ENCODE data around the gene LANCL2.
"Not testable (repeated sequence)": the region's sequence is repeated elsewhere in the genome, so short reads cannot be mapped to it uniquely, and the experiment has no call there.

The LANCL2 gene

DNA sequence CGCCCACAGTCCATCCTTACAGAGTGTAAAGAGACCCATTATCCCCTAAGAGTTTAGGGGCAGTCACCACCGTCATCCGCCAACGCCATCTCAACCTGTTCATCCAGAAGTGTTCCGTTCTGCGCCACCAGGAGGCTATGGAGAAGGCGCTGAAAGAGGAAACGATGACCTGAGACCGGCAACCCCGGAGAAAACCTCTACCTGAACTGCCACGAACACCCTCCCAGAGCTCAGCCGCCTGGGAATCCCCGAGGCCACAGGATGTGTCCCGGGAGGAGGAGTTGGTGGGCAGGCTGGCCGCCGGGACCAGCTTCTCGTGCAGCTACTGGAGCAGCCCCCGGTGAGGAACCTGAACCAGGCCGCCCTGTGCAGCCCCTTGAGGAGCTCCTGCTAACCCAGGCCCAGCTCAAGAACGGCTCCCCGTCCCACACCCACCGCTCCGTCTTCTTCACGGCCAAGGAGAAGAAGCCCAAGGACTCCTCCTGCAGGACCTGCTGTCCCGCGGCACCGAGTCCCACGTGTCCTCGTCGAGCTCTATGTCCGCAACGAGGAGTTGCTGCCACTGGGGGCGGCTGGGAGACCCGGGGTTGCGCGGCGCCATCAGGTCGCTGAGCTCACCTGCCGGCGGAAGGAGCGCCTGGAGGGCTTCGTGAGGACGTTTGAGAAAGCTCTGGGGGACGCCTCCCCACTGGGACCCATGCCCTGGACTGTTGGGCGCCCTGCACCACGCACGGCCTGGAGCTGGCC, 21.1 kb upstream of the LANCL2 start:
- no peak overlapping the region for H3K4me3 ChIP-seq (ENCODE audit: low read depth, low read length)
- no peak overlapping the region for H3K9ac ChIP-seq (ENCODE audit: low read depth, low read length)
- no peaks in the 10 kb centered on the region for H3K9me3 ChIP-seq (ENCODE audit: control insufficient read depth, insufficient read depth, low read length)
- no peaks in the 10 kb centered on the region for H3K27me3 ChIP-seq (ENCODE audit: control insufficient read depth, insufficient read depth, low read length)
- no peaks in the 10 kb centered on the region for H3K36me3 ChIP-seq (ENCODE audit: control insufficient read depth, insufficient read depth, low read length)
- no peaks in the 10 kb centered on the region for H3K4me1 ChIP-seq (ENCODE audit: control insufficient read depth, insufficient read depth, low read length)

DNA sequence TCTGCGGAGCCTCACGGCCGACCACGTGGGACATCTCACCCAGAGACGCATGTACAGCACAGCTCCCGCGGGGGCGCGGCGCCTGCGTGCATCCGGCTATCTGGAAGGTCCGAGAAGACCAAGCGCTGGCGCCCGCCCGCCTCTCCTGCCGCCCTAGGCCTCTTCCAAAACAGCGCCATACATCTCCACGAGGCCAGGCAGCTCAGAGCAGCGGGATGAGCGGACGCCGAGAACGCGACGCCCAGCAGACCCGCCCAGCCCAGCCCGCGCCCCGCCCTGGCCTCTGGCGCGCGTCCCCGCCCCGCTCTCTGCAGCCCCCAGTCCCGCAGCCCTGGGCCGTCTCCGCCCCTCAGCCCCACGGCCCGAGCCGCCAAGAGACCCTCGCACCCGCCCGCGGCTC, 20.3 kb upstream of the LANCL2 start:
- no peaks in the 10 kb centered on the region for H3K27me3 ChIP-seq (ENCODE audit: control insufficient read depth, insufficient read depth, low read length)
- no peak overlapping the region for H3K4me3 ChIP-seq (ENCODE audit: low read depth, low read length)
- no peaks in the 10 kb centered on the region for H3K9me3 ChIP-seq (ENCODE audit: control insufficient read depth, insufficient read depth, low read length)
- no peaks in the 10 kb centered on the region for H3K4me1 ChIP-seq (ENCODE audit: control insufficient read depth, insufficient read depth, low read length)
- H3K9ac ChIP-seq (ENCODE audit: low read depth, low read length), result no peak overlapping the region
- H3K36me3 ChIP-seq (ENCODE audit: control insufficient read depth, insufficient read depth, low read length), result no peaks in the 10 kb centered on the region

DNA sequence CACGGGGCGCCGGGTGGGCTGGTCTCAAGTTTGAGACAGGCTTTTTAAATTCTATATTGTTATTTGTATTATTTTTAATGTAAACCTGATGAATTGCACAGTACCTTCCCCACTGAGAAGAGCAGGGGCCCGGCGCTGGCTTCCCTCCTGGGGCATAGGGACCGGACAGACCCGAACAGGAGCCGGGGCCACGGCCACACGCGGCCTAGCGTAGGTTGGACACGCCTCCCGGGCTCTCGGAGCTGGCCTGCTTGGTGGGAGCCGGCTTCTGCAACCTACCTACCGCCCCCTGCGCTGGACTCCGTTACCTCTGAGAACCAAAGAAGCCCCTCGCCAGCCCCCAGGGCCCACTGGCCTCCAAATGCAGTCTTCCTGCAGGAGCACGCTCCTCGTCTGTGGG, 19.8 kb upstream of the LANCL2 start:
- H3K36me3 ChIP-seq (ENCODE audit: control insufficient read depth, insufficient read depth, low read length), result no peaks in the 10 kb centered on the region
- no peak overlapping the region for H3K4me3 ChIP-seq (ENCODE audit: low read depth, low read length)
- H3K9ac ChIP-seq (ENCODE audit: low read depth, low read length), result no peak overlapping the region
- H3K27me3 ChIP-seq (ENCODE audit: control insufficient read depth, insufficient read depth, low read length), result no peaks in the 10 kb centered on the region
- H3K4me1 ChIP-seq (ENCODE audit: control insufficient read depth, insufficient read depth, low read length), result no peaks in the 10 kb centered on the region
- H3K9me3 ChIP-seq (ENCODE audit: control insufficient read depth, insufficient read depth, low read length), result no peaks in the 10 kb centered on the region

DNA sequence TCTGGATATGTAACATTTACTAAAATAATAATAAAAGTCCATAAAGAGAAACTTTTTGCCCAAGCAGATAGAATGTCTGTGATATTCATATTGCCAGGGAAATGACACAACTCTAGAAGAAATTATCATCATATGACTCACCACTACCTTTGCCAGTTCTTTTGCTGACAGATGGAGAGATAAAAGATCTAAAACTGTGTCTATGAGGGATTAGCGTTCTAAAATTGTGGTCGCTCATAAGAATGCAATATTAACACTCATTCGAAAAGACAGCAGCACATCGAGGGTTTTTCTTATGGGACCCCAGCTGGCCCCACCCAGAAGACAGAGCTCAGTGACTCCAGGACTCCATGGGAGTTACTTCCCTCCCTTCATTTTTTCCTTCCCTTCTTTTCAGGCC, 16.6 kb upstream of the LANCL2 start:
- H3K36me3 ChIP-seq (ENCODE audit: control insufficient read depth, insufficient read depth, low read length), result no peaks in the 10 kb centered on the region
- no peak overlapping the region for H3K9ac ChIP-seq (ENCODE audit: low read depth, low read length)
- H3K4me1 ChIP-seq (ENCODE audit: control insufficient read depth, insufficient read depth, low read length), result no peaks in the 10 kb centered on the region
- H3K9me3 ChIP-seq (ENCODE audit: control insufficient read depth, insufficient read depth, low read length), result no peaks in the 10 kb centered on the region
- no peak overlapping the region for H3K4me3 ChIP-seq (ENCODE audit: low read depth, low read length)
- H3K27me3 ChIP-seq (ENCODE audit: control insufficient read depth, insufficient read depth, low read length), result no peaks in the 10 kb centered on the region

DNA sequence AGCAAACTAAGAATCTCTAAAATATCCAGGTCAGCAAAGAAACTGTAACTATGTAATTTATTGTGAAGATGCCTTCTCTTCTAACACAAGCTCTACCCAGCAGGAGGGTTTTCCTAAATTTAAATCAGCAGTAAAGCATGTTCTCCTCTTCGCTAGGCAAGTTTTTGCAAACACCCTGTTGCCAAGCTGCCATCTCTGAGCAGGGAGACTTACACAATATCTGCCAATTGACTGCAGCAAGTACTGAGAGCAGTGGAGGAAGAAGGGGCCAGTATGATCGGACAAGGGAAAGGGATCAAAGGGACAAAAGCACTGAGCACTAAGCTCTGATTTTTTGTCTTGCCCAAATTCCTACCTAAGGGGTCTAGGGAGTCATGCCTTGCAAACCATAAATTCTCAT, 16.0 kb upstream of the LANCL2 start:
- no peaks in the 10 kb centered on the region for H3K36me3 ChIP-seq (ENCODE audit: control insufficient read depth, insufficient read depth, low read length)
- H3K4me1 ChIP-seq (ENCODE audit: control insufficient read depth, insufficient read depth, low read length), result no peaks in the 10 kb centered on the region
- H3K4me3 ChIP-seq (ENCODE audit: low read depth, low read length), result no peak overlapping the region
- no peak overlapping the region for H3K9ac ChIP-seq (ENCODE audit: low read depth, low read length)
- no peaks in the 10 kb centered on the region for H3K27me3 ChIP-seq (ENCODE audit: control insufficient read depth, insufficient read depth, low read length)
- no peaks in the 10 kb centered on the region for H3K9me3 ChIP-seq (ENCODE audit: control insufficient read depth, insufficient read depth, low read length)

DNA sequence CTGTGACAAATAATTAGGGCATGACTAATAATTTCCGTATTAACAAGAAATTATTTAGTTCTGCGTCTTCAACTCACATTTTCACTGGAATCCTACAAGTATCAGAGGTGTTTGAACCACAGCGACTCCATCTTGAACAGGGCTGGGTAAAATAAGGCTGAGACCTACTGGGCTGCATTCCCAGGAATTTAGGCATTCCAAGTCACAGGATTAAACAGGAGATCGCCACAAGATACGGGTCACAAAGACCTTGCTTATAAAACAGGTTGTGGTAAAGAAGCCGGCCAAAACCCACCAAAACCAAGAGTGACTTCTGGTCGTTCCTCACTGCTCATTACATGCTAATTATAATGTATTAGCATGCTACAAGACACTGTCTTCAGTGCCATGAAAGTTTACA, 14.9 kb upstream of the LANCL2 start:
- H3K9me3 ChIP-seq (ENCODE audit: control insufficient read depth, insufficient read depth, low read length), result no peaks in the 10 kb centered on the region
- no peaks in the 10 kb centered on the region for H3K27me3 ChIP-seq (ENCODE audit: control insufficient read depth, insufficient read depth, low read length)
- H3K9ac ChIP-seq (ENCODE audit: low read depth, low read length), result no peak overlapping the region
- H3K4me1 ChIP-seq (ENCODE audit: control insufficient read depth, insufficient read depth, low read length), result peaks cover 5% of the 10 kb centered on the region
- no peaks in the 10 kb centered on the region for H3K36me3 ChIP-seq (ENCODE audit: control insufficient read depth, insufficient read depth, low read length)
- no peak overlapping the region for H3K4me3 ChIP-seq (ENCODE audit: low read depth, low read length)

DNA sequence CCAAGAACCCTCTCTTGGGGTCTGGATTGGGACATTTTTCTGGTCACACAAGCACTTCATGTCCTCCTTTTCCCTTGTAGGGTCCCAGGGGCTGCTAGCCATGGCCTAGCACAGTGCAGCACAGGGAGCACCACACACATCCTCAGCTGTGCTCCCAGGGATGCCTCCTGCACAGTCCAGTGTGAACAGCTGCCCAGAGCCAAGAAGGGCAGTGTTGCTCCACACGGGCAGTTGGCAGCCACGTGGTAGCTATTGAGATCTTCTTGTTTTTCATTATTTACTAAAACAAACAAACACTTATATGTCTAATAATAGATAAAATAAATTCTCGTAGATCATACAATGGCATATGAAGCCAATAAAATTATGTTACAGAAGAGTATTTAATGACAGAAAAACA, 13.9 kb upstream of the LANCL2 start:
- Histone ChIP-seq H3K4me3 (ENCODE audit: low read depth, low read length) (no peak overlapping the region), H3K9ac (ENCODE audit: low read depth, low read length) (no peak overlapping the region), H3K9me3 (ENCODE audit: control insufficient read depth, insufficient read depth, low read length) (no peaks in the 10 kb centered on the region), H3K27me3 (ENCODE audit: control insufficient read depth, insufficient read depth, low read length) (no peaks in the 10 kb centered on the region), H3K4me1 (ENCODE audit: control insufficient read depth, insufficient read depth, low read length) (peaks cover 5% of the 10 kb centered on the region), H3K36me3 (ENCODE audit: control insufficient read depth, insufficient read depth, low read length) (no peaks in the 10 kb centered on the region)

DNA sequence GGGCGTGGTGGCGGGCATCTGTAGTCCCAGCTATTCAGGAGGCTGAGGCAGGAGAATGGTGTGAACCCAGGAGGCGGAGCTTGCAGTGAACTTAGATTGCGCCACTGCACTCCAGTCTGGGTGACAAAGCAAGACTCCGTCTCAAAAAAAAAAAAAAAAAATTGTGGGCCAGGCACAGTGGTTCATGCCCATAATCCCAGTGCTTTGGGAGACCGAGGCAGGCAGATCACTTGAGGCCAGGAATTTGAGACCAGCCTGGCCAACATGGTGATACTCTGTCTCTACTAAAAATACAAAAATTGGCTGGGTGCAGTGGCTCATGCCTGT, 12.2 kb upstream of the LANCL2 start:
- not testable (repeated sequence) for H3K36me3 ChIP-seq (ENCODE audit: control insufficient read depth, insufficient read depth, low read length); H3K9me3 ChIP-seq (ENCODE audit: control insufficient read depth, insufficient read depth, low read length); H3K4me1 ChIP-seq (ENCODE audit: control insufficient read depth, insufficient read depth, low read length); H3K9ac ChIP-seq (ENCODE audit: low read depth, low read length); H3K4me3 ChIP-seq (ENCODE audit: low read depth, low read length); H3K27me3 ChIP-seq (ENCODE audit: control insufficient read depth, insufficient read depth, low read length)

DNA sequence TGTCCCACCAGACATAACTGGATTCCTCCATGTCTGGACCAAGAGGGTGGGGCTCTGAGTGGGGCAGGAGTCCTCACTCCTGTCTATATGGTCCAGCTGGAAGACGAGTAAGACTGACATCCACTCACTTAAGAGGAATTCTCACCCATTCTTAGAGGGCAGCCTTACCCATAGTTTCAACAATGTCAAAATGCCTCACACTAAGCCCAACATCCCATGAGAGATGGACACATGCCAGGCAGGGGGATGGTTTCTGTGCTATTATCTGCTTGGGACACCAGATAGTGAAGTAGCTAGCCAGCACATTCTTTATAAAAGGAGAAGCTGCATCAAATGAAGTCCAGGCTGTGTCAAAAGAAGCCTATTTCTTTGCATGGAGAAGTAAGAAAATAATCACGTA, 4.7 kb upstream of the LANCL2 start:
- Histone ChIP-seq H3K9me3 (ENCODE audit: control insufficient read depth, insufficient read depth, low read length) (no peaks in the 10 kb centered on the region), H3K4me1 (ENCODE audit: control insufficient read depth, insufficient read depth, low read length) (peaks cover 2% of the 10 kb centered on the region), H3K36me3 (ENCODE audit: control insufficient read depth, insufficient read depth, low read length) (no peaks in the 10 kb centered on the region), H3K4me3 (ENCODE audit: low read depth, low read length) (no peak overlapping the region), H3K9ac (ENCODE audit: low read depth, low read length) (no peak overlapping the region), H3K27me3 (ENCODE audit: control insufficient read depth, insufficient read depth, low read length) (no peaks in the 10 kb centered on the region)

DNA sequence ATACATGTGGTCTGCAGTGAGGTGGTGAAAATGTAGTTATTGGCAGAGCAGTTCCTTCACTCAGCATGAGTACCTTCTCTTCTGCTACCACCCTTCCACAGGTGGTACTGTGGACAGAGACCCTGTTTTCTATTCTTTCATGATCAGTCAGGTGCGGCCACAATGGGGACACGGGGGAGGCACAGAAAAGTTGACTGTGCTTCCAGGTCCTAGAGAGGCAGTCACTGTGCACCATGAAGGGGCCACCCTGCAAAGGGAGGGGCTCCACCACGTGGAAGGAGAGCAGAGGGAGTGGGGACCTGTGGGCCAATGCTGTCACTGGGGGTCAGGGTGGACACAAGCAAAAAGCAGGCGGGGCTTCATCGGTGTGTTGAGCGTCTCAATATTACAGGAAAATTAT, 3.6 kb upstream of the LANCL2 start:
- H3K4me1 ChIP-seq (ENCODE audit: control insufficient read depth, insufficient read depth, low read length), result peaks cover 2% of the 10 kb centered on the region
- no peak overlapping the region for H3K9ac ChIP-seq (ENCODE audit: low read depth, low read length)

DNA sequence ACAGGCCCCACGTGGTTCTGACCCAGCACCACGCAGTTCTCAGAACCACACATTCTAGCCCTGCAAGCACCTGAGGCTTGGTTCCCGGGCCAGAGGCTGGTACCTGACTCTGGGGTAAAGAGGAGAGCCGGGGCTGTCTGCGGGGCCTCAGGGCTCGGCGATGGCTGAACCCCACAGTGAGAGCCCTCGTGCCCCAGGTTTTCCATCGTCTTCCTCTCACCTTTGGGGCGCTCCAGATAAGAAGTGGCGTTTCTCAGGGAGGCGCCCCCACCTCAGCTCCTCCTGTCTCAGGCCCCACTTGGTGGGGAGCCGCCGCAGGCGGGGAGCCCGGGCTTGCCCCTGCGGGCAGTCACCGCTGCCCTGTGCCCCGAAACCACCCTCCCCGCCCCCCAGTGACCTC, 2.2 kb upstream of the LANCL2 start:
- Histone ChIP-seq H3K4me3 (ENCODE audit: low read depth, low read length) (no peak overlapping the region), H3K9me3 (ENCODE audit: control insufficient read depth, insufficient read depth, low read length) (no peaks in the 10 kb centered on the region), H3K36me3 (ENCODE audit: control insufficient read depth, insufficient read depth, low read length) (no peaks in the 10 kb centered on the region), H3K9ac (ENCODE audit: low read depth, low read length) (no peak overlapping the region), H3K4me1 (ENCODE audit: control insufficient read depth, insufficient read depth, low read length) (peaks cover 2% of the 10 kb centered on the region), H3K27me3 (ENCODE audit: control insufficient read depth, insufficient read depth, low read length) (no peaks in the 10 kb centered on the region)

More for the DNA sequence above, 3.6 kb upstream of the LANCL2 start:
- Histone ChIP-seq H3K9me3 (ENCODE audit: control insufficient read depth, insufficient read depth, low read length) (no peaks in the 10 kb centered on the region), H3K4me3 (ENCODE audit: low read depth, low read length) (no peak overlapping the region), H3K36me3 (ENCODE audit: control insufficient read depth, insufficient read depth, low read length) (no peaks in the 10 kb centered on the region), H3K27me3 (ENCODE audit: control insufficient read depth, insufficient read depth, low read length) (no peaks in the 10 kb centered on the region)

DNA sequence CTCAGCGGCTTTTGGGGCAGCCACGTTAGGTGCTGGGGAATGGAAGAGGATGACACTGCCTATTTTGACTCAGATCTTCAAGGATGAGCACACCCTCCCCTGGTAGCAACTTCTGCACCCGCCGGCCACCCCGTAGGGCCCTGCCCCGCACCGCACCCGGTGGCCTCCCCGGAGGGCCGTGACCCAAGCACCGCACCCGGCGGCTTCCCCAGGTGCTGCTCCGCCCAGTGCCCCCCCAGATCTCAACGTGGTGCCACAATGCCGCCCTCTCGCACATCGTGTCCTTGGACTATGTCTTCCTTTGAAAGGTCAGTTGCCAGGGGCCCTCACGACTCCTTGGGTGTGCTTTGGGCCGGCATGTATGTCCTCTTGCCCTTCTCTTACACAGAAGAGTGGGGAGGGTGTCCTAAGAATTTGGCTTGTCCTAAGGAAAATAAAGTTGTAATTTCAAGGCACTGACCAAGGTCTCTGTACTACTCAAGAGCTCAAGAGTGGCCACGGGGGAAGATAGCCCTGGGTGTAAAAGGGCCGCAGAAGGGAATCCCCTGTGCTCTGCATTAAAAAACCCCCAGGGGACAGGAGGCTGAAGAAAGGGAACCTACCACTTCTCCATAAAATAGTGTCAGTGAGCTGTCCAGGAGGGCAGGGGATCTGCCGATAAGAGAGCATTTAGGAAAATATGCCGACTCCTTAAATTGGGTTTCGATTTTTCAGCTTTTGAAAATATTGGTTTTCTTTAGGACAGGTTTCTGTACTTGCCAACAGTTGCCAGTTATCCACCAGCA, 1.6 kb upstream of the LANCL2 start:
- no peaks in the 10 kb centered on the region for H3K36me3 ChIP-seq (ENCODE audit: control insufficient read depth, insufficient read depth, low read length)
- no peaks in the 10 kb centered on the region for H3K27me3 ChIP-seq (ENCODE audit: control insufficient read depth, insufficient read depth, low read length)
- H3K4me1 ChIP-seq (ENCODE audit: control insufficient read depth, insufficient read depth, low read length), result peaks cover 2% of the 10 kb centered on the region
- H3K4me3 ChIP-seq (ENCODE audit: low read depth, low read length), result no peak overlapping the region
- H3K9me3 ChIP-seq (ENCODE audit: control insufficient read depth, insufficient read depth, low read length), result no peaks in the 10 kb centered on the region
- H3K9ac ChIP-seq (ENCODE audit: low read depth, low read length), result no peak overlapping the region
